Kidney (tissue), 14 donors: Measurements from ENCODE around the gene SORBS2. TPM values are rescaled to one million over a fixed set of nuclear protein-coding genes. Genes with fewer than 3 reads are reported as not detected.
A peak's percentile ranks its signal among the peaks of the same experiment; 100 is the strongest.

Experiments used
- DNase-seq, 5 donors: peaks; one replicate each; pipeline ENCODE4 v3.0.0-alpha.2; 2013 to 2020
- FAIRE-seq: peaks from 2 replicates; lab custom pipeline; 2012; peaks lifted over from hg19 to GRCh38; lab: Jason Lieb, UNC
- H3K27ac ChIP-seq, 2 donors: one replicate each; pipeline ENCODE4 v1.7.0; 2013; ENCODE audit warnings: low read depth in 2 of 2, low read length in 2 of 2, inconsistent platforms in 1 of 2
- H3K27me3 ChIP-seq: one replicate; pipeline ENCODE4 v1.7.1; 2013; ENCODE audit warnings: low read length, inconsistent platforms; ENCODE audit not compliant: control insufficient read depth, insufficient read depth
- H3K36me3 ChIP-seq, 3 donors: one replicate each; pipeline versions ENCODE4 v1.7.0 to v1.7.1; 2013; ENCODE audit warnings: low read length in 3 of 3, control low read depth in 1 of 3, inconsistent platforms in 1 of 3; ENCODE audit not compliant: insufficient read depth in 3 of 3, control insufficient read depth in 2 of 3
- H3K4me1 ChIP-seq, 3 donors: one replicate each; pipeline versions ENCODE4 v1.7.0 to v1.7.1; 2013; ENCODE audit warnings: low read length in 3 of 3, inconsistent platforms in 1 of 3, low read depth in 1 of 3; ENCODE audit not compliant: control insufficient read depth in 2 of 3, insufficient read depth in 2 of 3
- H3K4me3 ChIP-seq, 3 donors: one replicate each; pipeline versions ENCODE4 v1.7.0 to v1.8.1; 2013; ENCODE audit warnings: low read length in 3 of 3, control low read depth in 1 of 3, inconsistent platforms in 1 of 3
- H3K9ac ChIP-seq, 3 donors: one replicate each; pipeline versions ENCODE4 v1.7.0 to v1.7.1; 2013; ENCODE audit warnings: low read length in 3 of 3, control low read depth in 1 of 3, inconsistent platforms in 1 of 3
- H3K9me3 ChIP-seq, 3 donors: one replicate each; pipeline versions ENCODE4 v1.7.0 to v1.7.1; 2013; ENCODE audit warnings: low read length in 3 of 3, control low read depth in 1 of 3, inconsistent platforms in 1 of 3; ENCODE audit not compliant: control insufficient read depth in 2 of 3, insufficient read depth in 1 of 3
- intact Hi-C: fragments of 100-400 bp; cut with DNase I; formaldehyde crosslinking; loops from one replicate; pipeline ENCODE4 v1.11.1; 2022
- polyA plus RNA-seq: library from polyadenylated mRNA; stranded (reverse); fragments of 350-450 nt; fragmentation: Illumina TruSeq; extraction: RNeasy Lipid Tissue Mini Kit (QIAGEN cat#74804); gene quantifications from one replicate; pipeline ENCODE4 v1.2.3, GENCODE V29; 2014; ENCODE audit warnings: low read depth, low replicate concordance; ENCODE audit not compliant: insufficient read depth
- total RNA-seq: library from RNA; stranded (reverse); fragmentation: NEBNext Ultra II Directional; extraction: Animal tissue kit (Norgen Biotek cat#: 25700); gene quantifications from one replicate; pipeline ENCODE4 v1.2.1, GENCODE V29; 2021
- TF ChIP-seq, protein P1 (sequence below): IDR thresholded peaks from 3 replicates; pipeline ENCODE4 v1.5.1; 2012; ENCODE audit warnings: mild to moderate bottlenecking, moderate library complexity, borderline replicate concordance; ENCODE audit not compliant: insufficient read depth; ENCODE audit errors: extremely low read depth
- donor health status: control.
- donor health status: control.
- donor health status: control.
- donor health status: control.
- donor health status: control.
- donor health status: DM: yes; HTN: yes; CAD: no.
- donor health status: Normal renal cell carcinoma (clear cell type).

The SORBS2 gene
- total and polyA plus RNA-seq, 2 donors from 2014 or later, result 26.0 to 127 TPM

DNA sequence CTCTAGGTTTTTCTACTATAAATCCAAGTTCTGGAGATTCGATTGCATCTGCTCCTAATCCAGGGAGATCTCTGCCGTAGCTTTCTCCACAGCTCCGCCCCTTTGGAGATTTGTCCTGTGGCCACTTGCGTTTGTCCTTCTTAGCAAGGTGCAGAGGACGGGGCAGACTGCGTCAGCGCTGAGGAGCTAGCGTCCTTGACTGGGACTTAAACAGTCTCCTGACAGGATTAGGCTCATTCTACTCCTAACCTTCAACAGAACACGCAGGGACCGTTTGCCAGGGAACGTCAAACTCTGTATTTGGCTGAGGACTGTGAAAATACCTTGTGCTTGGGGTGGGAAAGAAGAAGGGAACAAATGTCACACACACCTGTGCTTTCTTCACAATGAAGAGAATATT is 38.6 kb downstream of the SORBS2 start:
- H3K27me3 ChIP-seq, result no peaks in the 10 kb centered on the region
- peak overlapping the region in 2 of 3 donors; percentile 50 to 55 for H3K4me3 ChIP-seq
- TF ChIP-seq, protein P1, sequence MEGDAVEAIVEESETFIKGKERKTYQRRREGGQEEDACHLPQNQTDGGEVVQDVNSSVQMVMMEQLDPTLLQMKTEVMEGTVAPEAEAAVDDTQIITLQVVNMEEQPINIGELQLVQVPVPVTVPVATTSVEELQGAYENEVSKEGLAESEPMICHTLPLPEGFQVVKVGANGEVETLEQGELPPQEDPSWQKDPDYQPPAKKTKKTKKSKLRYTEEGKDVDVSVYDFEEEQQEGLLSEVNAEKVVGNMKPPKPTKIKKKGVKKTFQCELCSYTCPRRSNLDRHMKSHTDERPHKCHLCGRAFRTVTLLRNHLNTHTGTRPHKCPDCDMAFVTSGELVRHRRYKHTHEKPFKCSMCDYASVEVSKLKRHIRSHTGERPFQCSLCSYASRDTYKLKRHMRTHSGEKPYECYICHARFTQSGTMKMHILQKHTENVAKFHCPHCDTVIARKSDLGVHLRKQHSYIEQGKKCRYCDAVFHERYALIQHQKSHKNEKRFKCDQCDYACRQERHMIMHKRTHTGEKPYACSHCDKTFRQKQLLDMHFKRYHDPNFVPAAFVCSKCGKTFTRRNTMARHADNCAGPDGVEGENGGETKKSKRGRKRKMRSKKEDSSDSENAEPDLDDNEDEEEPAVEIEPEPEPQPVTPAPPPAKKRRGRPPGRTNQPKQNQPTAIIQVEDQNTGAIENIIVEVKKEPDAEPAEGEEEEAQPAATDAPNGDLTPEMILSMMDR, result no peak
- no peaks in the 10 kb centered on the region for H3K36me3 ChIP-seq
- peak overlapping the region; percentile 80 to 85 for H3K27ac ChIP-seq
- no peak for FAIRE-seq
- peak overlapping the region in 2 of 3 donors; percentile 49 to 63 for H3K9ac ChIP-seq
- peaks cover 3 to 21% (median 5%) of the 10 kb centered on the region in 3 donors for H3K4me1 ChIP-seq
- peak in 2 of 5 donors; percentile 12 to 17 for DNase-seq
- no peaks in the 10 kb centered on the region for H3K9me3 ChIP-seq
- intact Hi-C loops, result no loop called here

DNA sequence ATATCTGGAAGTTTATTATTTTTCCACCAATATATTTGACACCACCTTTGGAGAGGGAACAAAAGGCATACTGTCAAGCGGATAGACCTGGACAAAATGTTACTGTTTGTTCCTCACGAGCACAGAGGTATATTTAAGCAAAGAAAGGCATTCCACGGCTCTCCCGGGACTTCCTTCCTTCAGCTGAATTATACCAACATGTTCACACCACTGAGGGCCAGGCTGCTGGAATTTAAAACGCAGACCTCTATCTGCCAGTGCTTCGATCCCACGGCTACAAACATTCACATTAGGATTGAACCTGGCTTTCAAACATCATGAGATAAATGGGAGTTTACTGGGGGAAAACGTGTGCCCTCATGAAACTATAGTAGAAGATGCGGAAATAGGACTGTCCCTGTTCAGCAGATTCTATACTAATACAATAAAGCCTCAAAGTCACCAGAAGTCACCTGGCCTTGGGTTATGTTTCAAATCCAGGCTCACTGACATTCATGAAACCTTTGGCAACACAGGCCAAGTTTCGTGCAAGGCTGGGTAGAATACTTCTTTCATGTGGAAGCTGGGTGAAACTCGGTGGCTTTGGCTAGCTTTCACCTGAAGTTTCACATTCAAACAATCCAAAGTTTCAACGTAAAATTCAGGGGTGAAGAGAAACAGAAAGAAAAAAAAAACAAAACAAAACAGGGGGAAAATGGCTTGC is 39.5 kb downstream of the SORBS2 start:
- Histone ChIP-seq H3K9ac (peak overlapping the region in 1 of 3 donors; percentile 49), H3K4me3 (peak overlapping the region in 2 of 3 donors; percentile 50 to 55), H3K9me3 (no peaks in the 10 kb centered on the region), H3K36me3 (no peaks in the 10 kb centered on the region), H3K27ac (peak overlapping the region; percentile 80 to 85), H3K4me1 (peaks cover 3 to 21% (median 5%) of the 10 kb centered on the region in 3 donors), H3K27me3 (no peaks in the 10 kb centered on the region)
- TF ChIP-seq, protein P1, result no peak
- FAIRE-seq (no peak), DNase-seq (peak in 1 of 5 donors; percentile 7)
- intact Hi-C loops, result no loop called here

DNA sequence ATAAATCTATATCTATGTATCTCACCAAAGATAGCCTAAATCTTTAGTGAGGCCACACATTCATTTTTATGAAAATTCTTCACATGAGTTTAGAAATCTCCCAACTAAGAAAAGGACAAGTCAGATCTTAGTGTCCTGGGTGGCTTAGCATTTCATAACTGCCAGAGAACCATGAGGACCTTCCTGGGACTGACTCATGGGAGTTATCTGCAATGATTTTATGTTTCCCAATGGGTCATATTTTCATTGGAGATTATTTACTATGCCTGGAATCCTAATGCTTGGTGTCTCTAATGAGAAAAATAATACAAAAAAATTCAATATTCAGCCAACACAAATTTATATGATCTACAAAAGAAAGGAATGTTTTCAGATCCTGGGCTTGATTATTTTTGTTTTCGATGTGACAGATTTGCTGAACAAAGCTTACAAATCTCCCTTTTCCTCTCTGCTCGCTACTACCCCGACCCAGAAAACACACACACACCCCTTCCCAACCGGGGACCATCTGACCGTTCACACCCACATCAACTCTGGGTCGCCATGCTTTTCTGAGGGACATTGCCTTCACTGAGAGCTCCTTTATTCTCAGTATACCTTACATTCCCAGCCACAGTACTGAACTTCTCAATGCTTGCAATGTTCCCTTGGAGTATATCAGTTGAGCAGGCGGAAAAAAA is 40.1 kb downstream of the SORBS2 start:
- Histone ChIP-seq H3K27ac (peak overlapping the region in 1 of 2 donors; percentile 85), H3K4me1 (peaks cover 3 to 21% (median 5%) of the 10 kb centered on the region in 3 donors), H3K9me3 (no peaks in the 10 kb centered on the region), H3K27me3 (no peaks in the 10 kb centered on the region), H3K4me3 (peak overlapping the region in 1 of 3 donors; percentile 50), H3K9ac (peak overlapping the region in 1 of 3 donors; percentile 17), H3K36me3 (no peaks in the 10 kb centered on the region)
- intact Hi-C loops, result no loop called here
- TF ChIP-seq, protein P1, result no peak
- DNase-seq (no peak), FAIRE-seq (no peak)
